Measurements from ENCODE around the gene CDK14. TPM values are rescaled to one million over a fixed set of nuclear protein-coding genes. Genes with fewer than 3 reads are reported as not detected.

Gene CDK14
- total and polyA plus RNA-seq, 2 of the 8 experiments (the other 6 are each of a cell fraction or from before 2014, with no cell fraction given), result 5.5 to 47.3 TPM

DNA sequence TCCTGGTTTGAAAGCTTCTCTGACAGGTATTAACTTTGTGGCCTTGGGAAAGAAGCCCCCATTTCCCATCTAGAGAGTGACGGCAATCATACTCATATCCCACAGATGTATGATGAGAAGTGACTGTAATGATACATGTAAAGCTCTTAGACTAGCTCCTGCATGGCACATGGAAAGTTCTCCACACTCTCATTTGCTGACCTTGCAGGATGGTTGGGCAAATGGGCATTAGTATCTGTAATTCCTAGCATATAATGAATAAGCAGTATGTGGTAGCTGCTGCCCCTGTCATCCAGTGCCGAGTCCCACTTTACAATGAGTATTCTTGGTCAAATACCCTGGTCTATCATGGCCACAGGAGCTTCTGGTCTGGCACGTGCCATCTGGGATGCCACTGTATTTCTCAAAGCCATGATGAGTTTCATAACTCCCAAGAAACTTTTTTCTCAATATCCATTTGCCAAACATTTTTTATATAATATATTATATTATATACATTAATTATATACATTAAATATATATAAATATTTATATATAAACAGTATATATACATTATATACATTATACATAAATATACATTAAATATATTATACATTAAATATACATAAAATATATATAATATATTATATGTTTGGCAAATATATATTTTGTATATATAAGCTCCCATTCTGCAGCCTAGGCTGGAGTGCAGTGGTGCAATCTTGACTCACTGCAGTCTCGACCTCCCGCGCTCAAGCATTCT is 561.6 kb downstream of the CDK14 start (continued):
- TF ChIP-seq CHD2 (IDR thresholded peaks at IDR 0.05; ENCODE audit: low read length) (no peak), RNF2 (IDR thresholded peaks at IDR 0.05; ENCODE audit: borderline replicate concordance, low read depth, low read length, missing control alignments, poor library complexity, severe bottlenecking) (no peak), EP300 (IDR thresholded peaks at IDR 0.05; ENCODE audit: borderline replicate concordance in 1 of 2, low read depth in 2 of 2, low read length in 2 of 2) (no peak), NRF1 (IDR thresholded peaks at IDR 0.05; ENCODE audit: low read depth, low read length) (no peak), SAP30 (IDR thresholded peaks at IDR 0.05; ENCODE audit: insufficient read depth, insufficient replicate concordance, low read length) (no peak), TEAD4 (IDR thresholded peaks at IDR 0.05; ENCODE audit: low read depth, low read length) (no peak)
